GM18498 (cell line): ENCODE results near the gene ATP6V0D1.

Experiments
- ATAC-seq: cut with Tn5 transposase; IDR thresholded peaks from one replicate; pipeline ENCODE4 v1.9.1; 2021; ENCODE audit warnings: mild to moderate bottlenecking, moderate library complexity; ENCODE audit not compliant: unreplicated experiment

Gene ATP6V0D1

DNA sequence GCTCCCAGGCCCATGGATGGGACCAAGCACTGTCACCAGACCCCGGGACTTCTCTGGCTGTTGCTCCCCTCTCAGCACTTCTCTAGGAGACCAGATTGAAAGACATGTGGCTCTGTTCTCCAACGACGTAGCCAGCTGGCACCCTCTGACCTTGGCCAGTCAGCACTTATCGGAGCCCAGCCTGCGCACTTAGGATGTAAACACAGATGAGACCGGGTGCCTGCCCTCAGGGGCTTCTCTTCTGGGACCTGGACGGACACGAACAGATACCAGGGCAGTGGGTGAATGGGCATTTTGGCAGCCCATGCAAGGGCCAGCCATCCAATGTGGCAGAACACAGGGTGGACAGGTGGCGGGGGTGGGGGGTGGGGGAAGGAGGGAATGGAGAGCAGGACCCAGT lies 71.3 kb downstream of the ATP6V0D1 start:
- ATAC-seq = no peak

DNA sequence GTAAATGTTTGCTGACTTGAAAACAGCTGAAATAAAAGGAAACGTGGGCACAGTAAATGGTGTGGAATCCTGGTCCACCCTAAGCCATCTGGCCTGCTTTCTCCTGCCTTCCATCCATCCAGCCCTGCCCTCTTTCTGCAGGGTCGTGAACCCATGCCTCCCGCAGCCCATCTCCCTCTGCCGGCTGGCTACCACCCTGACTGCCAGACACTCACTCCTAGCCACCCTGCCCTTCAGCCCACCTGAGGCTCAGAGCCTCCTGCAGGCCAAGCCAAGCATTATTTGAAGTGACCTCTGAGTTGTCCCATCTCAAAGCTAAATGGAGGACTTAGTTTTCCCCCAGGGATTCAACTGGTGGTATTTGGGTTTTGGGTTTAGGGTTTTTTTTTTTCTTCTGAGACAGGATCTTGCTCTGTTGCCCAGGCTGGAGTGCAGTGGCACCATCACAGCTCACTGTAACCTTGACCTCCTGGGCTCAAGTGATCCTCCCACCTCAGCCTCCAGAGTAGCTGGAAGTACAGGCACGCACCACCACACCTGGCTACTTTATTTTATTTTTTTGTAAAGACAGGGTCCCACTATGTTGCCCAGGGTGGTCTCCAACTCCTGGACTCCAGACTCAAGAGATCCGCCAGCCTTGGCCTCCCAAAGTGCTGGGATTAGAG lies 73.0 kb downstream of the ATP6V0D1 start:
- ATAC-seq = no peak

DNA sequence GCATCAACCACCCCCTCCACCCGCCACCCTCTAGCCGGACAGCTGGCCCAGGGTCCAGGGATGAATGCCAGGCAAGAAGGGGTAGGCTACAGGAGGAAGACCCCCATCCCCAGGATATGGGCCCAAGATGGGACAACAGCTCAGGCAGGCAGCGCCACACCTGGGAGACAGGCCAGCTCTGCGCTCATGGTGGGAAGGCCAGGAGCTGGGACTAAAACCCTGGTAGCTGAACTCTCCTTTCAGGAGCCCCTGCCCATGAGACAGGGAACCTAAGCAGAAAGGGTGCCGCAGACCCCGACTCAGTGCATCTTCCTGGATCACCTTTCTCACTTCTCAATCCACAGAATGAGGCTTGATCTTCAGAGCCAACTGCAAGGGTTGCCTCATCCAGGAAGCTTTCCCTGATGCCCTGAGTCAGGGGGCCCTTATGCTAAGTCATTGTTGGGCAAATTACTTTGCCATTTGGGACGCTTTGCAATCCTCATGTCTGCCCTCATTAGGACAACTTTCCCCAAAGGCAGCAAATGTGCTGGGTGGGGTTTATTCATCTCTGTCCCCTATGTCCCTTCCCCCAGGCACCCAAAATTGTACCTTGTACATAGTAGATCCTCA lies 73.7 kb downstream of the ATP6V0D1 start:
- ATAC-seq = no peak

DNA sequence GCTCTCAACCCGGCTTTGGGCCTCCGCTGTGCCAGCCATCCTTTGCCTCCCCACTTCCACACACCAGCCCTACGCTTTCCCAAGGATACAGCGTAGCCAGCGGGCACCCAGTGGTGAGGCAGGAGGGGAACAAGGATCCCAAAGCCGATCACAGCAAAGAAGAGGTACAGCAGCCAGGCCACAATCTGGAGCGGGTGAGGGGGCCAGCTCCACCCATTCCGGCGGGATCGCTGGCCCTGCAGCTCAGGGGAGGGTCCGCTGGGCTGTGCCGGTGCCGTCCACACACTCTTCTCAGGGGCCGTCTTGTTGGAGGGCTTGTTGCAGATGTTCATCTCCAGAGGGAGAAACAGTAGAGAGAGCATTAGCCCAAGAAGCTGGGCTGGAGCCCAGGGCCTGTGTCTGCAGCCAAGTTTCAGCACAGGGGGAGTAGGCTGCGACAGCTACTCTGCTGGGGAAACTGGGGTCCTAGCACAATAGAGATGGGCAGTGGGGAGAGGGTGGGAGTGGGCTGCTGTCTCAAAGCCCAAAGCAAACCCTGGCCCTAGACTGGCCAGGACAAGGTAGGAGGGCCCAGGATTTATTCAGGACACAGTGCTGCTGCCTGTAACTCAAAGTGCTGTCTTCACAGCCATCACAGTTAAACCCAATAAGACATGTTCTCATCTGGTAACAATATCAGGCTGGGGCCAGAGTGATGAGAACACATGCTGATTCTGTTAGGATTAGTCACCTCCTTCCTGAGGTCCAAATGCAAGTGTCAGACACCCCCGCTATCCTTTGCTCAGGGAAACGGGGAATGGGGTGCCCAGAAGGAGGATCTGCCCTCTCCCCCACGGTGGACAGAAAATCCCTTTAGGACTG lies 74.6 kb downstream of the ATP6V0D1 start:
- ATAC-seq = no peak

DNA sequence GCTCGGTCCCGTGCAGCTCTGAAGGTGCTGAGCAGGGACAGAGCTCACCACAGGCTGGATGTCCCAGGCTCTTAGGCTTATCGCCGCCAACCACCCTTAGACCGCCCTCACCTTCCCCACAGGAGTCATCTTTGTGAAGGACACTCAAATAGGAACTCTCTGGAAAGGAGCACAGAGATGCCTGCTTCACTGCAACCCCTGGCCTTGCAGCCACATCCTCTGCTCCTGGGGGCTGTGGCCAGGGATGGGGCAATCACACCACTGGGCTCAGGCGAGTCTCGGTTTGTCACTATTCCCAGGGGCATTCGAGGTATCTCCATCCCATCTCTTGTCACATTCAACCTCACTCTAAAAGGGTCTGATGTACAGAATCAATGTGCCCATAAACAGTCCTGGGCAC lies 75.6 kb downstream of the ATP6V0D1 start:
- no peak for ATAC-seq

DNA sequence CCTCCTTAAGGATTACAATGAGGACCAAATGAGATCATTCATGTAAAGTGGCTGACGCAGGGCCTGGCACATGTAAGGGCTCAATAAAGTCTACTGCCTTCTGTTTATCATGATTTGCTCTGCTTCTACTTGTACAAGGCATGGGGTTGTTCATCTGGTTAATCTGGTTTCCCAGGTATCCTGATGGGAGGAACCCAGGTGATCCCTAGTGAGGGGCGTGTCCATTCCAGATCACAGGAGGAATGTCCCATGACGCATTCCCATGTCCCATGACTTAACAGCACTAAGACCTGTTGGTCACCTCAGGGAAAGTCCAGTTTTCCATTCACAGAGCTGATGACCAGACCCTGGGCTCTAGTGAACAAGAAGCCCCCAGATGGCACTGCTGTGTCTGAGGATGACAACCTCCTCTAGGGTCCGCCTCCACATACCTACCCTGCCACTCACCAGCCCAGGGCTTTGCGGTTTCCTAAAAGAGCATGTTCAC lies 76.2 kb downstream of the ATP6V0D1 start:
- no peak for ATAC-seq

DNA sequence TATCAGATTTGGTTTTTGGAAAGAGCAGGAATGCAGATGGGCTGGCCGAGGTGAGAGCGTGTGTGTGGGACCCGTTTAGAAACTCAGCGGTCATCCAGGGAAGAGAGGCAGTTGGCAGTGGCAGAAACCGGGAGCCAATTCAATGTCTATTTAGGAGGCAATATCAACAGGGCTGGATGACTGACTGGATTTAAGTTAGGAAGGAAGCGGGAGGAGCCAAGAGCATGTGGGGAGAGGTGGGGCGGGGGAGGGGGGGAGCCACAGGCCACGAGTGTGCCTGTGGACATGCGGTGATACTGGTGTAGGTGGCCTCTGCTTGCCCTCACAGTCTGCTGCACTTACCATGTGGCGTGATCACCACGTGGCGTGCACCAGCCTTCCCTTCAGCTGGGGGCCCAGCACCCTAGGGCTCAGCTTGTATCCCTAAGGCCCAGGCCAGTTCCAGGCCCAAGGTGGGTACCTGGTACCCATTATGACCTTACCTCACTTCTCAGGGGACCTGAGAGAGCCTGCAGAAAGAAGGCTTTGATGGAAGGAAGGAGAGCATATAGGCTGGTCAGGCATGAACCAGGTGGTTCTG lies 76.9 kb downstream of the ATP6V0D1 start:
- ATAC-seq = no peak

DNA sequence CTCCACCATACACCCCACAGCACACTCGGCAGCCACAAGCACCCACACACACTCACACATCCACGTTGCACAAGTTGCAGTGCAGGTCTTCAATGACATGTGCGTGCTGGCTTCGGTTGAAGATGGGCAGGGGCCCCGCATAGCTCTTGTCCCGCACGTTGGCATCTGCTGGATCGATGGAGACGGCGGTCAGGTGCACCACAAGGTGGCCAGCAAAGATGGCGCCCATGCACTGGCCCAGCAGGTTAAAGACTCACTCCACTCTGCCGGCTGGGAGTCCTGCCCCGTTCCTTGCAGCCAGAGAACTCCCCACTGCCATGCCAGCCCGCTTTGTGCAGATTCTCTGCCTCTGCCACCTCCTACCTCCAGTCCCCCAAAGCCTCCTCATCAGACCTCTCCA lies 80.1 kb downstream of the ATP6V0D1 start:
- no peak for ATAC-seq

DNA sequence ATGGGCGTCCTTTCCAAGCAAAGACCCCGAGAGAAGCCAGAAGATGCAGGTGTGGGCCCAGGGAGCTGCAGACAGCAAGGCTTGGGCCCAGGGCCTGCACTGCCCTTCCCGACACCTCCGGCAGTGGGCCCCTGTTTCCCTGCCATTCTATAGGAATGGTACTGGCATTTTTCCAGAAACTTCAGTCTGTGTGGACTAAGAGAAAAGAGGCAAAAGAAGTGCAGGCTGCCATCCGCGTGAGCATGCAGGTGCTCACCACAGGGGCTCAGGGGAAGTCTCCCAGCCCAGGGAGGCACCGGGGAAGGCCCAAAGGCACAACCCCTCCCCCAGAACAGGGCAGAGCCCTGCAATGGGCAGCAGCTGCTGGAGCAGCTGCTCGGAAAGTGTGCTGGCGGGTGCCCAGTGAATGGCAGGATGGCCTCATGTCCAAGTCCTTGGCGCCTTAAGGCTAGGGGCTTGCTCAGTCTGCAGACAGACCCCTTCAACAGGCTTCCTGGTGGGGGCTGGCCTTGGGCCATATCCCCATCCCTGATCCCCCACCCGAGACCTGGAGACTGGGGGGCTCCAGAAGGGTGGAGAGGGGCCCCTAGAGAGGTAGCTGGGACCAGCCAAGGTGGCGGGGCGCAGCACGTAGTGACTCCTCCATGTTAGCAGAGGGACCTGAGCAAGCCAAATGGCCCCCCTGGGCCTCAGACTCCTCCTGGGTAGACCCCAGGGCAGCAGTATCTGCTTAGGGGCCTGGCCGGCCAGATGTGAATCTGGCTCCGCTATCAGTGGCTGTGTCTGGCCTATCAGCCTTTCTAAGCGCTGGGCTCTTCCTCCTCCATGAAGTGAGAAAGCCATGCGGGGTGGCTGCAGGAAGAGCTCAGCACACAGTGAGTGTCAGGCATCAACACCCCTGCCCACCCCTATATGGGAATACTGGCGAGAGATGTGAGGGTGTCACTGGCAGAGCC lies 80.9 kb downstream of the ATP6V0D1 start:
- no peak for ATAC-seq

DNA sequence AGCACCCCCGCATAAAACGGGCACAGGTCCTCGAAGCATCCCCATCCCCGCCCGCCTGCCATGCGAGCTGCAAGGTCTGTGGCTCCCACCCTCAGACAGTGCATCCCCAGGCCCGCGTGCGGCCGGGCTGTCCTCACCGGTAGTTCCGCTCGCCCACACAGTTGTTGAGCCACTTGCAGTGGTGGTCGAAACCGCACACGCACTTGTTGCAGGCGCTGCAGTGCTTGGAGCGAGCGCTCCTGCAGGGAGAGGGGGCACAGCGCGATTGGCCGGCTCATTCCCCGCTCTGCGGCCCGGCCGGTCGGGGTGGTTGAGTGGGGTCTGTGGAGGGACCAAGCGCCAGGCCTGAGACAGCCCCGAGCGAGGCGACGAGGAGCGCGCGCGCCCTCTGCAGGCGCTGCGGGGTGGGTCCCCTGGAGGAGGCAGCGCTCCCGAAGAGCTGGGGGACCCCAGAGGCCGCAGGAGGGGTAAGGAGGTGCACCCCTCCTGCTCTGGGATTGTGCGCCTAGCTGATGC lies 81.7 kb downstream of the ATP6V0D1 start:
- no peak for ATAC-seq

DNA sequence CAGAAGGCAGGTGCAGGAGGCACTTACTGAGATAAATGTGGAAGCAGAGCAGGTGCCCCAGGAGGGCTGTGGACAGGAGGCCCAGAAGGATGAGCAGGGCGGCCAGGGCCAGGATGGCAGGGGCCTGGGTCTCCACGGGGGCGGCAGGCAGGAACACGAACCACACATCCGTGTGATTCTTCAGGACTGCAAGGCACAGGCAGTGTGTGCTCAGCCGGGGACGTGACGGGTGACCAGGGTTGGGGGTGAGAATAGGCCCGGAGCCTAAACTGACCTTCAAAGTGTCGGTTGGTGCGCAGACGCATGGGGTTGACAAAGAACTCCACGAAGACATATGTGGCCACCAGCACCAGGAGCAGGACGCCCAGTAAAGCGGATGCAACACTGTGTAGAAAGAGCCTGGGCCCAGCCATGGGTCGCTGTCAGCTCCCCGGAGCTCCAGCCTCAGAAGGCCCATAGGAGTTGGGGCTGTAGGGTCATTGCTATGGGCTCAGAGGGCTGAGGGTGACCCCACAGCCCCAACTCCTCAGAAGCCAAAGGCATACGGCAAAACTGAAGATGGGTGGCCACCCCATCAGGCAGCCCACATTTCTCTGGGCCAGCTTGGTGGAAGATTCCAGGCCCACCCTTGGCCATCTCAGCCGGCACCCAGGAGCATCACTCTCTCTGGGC lies 82.3 kb downstream of the ATP6V0D1 start:
- ATAC-seq = no peak

DNA sequence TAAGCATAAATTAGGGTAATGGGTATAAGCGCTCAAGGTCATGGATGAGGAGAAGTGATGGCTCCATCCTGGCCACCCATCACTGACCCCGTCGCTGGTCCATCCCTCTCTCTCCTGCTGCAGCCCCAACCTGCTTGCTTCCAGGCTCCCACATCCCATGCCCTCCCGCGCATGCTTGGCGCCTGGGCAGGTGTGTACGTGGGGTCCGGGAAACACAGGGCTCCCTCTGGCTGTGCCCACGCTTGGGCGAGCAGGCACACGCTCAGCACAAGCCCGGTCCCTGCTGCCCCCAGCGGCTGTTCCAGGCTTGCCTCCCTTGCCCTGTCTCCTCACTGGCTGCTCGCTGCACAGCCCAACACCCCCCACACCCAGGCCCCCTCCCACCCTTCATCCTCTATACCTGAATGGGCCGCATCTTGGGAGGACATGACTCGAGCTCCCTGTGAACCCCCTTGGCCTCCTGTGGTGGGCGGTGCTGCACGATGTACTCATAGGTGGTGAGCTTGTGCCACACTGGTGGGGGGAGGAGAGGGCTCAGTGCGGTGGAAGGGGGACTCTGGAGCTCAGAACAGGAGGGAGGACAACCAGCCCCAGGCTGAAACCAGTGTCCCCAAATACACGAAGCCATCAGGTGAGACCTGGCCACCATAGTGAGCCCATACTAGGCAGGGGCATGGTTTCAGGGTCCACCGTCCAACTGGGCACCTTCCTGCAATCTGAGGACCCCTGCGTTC lies 83.0 kb downstream of the ATP6V0D1 start:
- ATAC-seq = no peak

DNA sequence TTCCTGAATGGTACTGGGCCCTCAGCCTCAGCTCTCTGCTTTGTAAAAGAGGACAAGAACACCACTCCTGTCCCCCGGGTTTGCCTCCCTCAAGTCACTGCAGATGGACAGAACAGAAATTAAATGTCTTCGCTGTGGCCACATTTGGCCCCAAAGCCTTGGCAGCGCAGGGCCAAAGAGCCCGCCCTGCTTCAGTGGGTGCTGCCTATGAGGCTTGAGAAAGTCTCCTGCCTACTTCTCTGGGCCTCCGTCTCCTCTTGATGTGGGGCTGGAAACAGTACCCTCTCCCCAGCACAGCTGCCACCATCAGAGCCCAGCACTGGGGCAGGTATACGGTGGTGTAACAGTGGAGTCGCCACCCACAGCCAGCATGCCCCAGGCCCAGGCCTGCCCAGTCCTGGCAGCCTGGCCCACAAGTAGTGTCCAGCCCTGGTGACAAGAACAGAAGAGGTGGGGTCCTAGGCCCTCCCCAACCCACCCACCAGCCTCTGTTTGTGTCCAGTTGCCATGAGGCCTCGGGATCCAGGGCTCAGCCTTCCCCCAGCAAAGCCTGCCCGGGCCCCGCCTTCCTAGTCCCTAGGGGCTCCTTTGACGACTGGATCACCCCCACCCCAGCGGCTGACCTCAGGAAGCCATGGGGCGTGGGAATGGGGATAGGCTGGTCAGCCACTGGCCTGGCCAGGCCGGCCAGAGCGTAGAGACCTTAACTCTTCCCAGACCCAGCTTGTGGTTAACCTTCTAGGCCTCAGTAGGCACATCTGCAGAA lies 83.7 kb downstream of the ATP6V0D1 start:
- ATAC-seq = no peak

DNA sequence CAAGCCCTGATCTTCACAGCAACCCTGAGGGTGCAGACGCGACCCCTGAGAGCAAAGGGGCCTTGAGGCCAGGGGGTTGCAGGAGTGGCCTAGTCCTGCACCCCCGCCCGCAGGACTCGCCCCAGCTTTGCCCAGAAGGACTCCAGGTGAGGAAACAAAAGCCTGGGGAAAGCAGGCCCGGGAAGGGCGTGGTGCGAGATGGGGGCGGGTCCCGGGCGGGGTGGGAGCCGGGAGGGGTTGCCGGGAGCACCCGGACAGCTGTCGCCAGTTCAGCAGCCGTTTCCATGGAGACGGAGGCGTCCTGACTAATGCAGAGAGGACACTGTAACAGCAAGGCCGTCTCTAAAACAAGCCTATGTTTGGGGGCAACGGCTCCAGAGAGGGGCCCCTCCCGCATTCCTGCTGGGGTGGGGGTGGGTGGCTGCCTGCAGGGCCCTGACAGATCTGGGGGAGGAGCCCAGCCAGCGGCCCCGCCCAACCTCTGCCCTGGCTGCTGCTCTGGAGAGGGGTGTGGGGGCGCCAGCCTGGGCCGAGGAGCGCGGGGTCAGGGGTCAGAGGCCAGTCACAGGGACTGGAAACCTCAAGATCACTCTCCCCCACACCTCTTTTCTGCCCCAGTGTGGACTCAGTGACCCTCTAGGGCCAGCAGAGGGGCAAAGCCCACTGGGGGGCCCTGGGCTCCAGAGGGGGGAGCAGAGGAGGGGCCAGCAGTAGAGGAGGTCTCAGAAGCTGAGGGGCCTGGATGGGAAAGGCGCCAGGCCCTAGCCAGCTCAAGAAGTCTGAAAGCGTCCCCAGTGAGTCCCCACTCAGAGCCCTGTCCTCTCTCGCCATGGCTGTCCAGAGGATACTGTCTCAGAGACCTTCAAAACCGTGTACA lies 84.6 kb downstream of the ATP6V0D1 start:
- no peak for ATAC-seq

DNA sequence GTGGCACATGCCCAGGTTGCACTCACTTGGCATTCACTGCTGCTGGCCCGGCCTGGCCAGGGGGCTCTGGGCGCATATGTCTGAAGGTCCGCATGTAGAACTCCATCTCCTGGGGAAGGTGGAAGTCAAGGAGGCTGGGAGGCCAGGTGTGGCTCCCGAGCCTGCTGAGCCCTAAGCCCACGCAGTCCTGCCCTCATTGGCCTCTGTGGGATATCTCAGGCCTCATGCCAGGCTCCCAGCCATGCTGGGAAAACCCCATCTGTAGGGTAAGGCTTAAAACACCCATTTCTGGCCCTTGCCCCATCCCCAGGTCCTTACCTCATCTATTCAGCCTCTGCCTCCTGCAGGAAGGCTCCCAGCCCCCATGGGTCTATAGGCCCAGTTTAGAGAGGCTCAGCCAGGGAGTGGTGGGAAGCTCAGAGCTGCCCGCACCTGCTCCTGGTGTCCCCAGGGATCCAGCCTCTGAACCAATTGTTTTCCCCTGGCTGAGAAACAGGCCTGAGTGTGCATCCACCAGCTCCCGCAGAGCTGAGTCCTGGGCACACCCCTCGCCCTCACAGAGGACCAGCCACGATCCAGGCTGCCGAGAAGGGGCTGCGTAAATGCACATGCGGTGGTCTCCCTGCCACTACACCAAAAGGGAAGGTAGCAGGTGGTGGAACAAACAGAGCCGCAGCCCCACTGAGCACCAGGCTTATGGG lies 85.3 kb downstream of the ATP6V0D1 start:
- ATAC-seq = no peak

DNA sequence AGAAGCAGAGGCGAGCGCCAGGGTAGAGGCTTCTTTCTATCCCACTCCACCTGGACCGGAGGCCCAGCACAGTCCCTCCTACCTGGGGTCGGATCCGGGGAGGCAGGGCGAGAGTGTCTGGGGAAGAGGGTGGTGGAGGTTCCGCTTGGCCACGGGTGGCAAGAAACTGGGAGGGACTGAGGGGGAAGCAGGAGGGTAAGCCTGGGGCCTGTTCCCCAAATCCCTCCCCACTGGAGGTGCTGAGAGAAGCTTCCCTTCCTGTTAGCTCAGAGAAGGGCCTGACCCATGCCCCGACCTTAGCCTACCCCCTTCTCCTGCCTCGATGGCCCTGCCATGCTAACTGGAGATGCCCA lies 85.9 kb downstream of the ATP6V0D1 start:
- ATAC-seq = no peak
